Measurements from ENCODE around the gene GRK5.

GRK5 gene

DNA sequence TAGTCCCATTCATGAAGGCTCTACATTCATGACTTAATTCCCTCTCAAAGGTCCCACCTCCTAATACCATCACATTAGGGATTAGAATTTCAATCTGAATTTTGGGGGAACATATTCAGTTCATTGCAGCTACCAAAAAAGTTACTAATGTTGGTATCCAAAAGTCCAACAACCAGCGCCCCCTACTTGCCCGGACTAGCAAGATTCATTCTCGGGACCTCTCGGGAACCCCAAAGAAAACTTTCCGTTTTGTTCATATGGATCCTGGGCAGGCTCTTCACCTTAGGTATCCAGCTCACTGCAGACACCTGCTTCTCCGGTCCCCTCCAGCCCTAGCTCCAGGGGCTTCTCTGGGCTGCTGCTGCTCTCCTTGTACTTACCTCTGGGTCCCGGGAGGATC lies 8.9 kb upstream of the GRK5 start:
- DNase-seq (ENCODE audit: low read depth), result no peak

DNA sequence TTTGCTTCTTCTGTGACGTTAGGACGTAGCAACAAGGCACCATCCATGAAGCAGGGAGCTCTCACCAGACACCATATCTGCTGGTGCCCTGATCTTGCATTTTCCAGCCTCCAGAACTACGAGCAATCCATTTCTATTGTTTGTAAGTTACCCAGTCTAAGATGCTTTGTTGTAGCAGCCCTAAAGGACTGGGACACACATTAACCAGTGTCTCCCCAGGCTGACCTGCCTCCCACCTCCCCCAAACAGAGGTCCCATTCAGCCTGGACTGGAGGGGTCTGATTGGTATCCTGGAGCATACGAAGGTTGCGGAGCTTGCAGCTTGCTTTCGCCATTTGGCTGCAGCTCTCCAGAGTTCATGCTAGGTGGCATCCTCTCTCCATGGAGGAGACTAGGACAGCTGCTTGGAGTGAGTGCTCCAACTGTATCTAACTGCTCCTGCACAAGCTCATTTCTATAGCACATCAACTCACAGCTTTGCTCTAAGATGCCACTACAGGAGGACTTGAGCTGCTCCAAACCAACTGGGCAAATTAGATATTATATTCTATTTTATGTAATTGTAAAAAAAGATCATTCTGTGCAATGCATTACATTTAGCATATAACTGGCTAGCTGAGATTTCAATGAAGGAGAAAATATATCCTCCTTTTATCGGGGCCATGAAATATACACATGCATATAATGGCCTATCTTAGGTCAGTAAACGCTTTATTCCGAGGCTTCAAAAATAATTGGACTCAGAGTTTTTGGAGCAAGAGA lies 8.0 kb upstream of the GRK5 start:
- no peak for DNase-seq (ENCODE audit: low read depth)

DNA sequence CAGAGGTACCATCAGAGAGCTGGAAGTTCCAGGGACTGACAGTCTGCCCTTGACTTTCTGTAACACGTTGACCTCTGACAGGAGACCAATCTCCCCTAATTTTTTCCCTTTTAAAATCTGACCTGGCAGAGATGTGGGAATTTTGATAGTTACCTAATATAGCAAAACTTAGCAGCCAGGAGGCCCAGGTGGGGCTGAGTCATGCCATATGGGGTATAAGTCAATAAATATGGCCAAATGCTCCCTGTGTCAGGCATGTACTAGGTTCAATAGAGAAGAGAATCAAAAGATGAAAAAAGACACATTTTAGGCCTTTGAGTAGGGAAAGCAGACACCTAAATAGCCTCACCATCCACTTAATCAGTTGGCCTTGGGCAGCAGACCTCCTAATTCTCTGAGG lies 6.1 kb upstream of the GRK5 start:
- DNase-seq (ENCODE audit: low read depth), result no peak

DNA sequence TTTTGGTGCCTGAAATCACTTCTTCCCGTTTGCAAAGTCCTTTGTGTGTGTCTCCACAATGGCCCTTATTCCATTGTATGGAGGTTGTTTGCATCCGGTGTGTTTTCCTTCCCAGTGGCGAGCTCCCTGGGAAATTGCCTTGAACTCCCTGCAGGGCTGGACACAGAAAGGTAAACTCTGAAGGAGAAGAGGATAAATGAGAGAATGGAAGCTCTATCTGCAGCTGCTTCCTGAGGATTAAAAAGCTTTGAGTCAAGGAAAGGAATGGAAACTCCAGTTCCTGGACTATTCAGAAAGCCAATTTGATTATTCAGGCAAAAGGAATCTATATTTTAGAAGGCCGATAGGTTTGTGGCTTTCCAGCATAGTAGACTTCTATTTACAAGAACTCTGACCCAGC lies 4.4 kb upstream of the GRK5 start:
- DNase-seq (ENCODE audit: low read depth), result no peak

DNA sequence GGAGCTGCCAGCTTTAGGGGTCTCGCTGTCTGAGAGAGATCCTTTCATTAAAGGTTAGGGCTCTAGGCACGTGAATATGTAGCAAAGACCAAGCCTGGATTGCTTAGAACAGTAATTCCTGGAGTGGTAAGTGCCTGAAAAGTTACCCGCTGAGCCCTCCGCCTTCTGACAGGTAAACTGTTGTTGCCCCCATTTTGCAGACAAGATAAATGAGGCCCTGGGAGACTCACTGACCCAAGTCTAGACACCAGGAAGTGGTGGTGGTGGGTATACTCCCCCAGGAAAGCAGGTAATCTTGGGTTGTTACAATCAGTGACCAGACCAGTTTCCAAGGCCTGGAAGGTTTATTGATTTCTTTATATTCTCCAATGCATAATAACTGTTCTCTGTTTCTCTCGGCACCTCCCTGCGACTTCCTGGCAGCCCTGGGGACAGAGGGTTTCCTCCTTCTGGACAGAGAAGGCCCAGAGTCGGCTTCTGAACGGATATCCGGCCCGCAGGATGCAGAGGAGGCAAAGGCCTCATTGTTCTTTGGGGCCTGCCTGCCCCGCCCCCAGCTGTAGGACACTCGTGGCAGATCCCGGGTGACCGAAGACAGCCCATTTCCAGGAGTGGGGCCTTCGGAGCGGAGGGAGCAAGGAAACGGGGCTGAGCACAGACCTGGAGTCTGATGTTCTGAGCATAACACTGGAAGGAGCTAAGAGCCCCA lies 1.3 kb upstream of the GRK5 start:
- DNase-seq (ENCODE audit: low read depth), result peak; percentile 19

DNA sequence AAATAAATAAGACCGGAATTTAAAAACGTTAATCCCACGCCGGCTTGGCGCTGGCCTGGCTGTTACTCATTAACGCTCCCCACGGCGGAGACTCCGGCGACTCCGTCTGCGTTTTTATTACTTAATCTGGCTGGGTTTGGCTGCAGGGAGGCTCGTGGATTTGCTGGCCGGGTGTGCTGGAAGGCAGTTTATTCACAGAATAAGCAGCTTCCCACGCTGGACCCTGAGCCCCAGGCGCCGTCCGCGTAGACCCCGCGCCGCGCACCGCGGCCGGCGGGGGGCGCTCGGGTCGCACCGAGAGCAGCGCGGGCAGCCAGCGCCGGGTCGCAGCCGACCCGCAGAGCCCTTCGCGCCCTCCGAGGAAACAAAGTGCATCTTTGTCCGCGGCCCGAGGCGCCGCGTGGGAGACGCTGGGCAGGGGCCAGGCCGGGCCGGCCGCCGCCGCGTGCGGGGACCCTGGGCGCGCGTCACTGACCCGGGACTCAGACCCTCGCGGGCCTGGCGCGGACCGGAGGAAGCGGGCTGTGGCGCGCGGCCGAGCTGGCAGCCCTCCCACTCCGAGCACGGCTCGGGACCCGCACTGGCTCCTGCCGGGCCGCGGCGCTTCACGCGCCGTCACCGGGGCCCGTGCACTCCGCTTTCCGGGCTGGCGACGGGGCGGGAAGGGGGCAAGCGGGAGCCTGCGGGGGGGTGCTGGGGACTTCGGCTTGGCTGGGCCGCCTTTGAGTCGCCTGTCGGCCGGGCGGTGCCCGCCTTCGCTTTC lies 587 bp upstream of the GRK5 start:
- peak; percentile 58 for DNase-seq (ENCODE audit: low read depth)

DNA sequence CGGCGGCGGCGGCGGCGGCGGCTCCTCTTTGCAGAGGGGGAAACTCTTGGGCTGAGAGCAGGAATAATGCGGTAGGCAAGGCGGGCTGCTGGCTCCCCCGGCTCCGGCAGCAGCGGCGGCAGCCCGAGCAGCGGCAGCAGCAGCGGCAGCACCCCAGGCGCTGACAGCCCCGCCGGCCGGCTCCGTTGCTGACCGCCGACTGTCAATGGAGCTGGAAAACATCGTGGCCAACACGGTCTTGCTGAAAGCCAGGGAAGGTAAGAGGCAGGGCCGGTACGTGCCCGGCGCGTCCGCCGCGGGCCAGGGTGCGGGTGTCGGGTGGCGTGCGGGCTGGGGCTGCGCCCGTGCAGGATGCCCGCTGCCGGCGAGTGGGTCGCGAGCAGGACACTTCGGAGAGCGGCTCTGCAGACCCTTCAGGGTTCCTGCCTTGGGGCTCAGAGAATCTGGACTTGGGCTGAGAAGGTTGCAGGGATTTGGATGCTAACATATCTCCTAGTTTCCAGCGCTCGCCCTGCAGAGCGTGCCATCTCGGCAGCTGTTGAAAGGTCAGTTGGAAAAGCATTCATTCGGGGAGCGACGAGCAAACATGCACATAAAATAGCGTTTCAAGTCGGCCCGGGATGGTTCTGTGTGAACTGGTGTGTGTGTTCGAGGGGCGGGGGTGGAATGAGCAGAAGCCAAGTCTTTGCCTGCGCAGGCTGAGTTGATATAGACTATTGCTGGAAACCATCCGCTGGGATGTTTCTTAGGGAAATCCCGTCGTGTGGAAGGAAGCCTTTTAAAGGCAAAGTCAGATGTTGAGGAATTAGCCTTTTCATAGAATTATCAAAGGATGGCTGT lies 562 bp downstream of the GRK5 start:
- DNase-seq (ENCODE audit: low read depth), result no peak

DNA sequence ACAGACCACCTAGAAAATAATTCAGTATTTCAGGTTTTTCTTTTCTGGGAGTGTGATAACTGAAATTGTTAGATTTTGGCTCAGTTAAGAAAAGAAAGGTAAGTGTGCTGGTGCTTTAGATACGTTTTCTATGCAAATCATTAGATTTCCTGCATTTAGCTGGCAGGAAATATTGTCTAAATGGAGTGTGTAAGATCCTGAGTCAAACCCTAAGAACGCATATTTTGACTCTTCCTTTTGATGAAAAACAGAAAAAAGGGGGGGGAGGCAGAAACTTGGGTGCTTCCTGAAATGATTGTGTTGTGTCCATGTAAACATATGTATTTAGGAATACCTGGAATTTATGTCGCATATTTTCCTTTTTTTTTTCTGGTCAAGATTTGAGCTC lies 1.2 kb downstream of the GRK5 start:
- DNase-seq (ENCODE audit: low read depth), result no peak

DNA sequence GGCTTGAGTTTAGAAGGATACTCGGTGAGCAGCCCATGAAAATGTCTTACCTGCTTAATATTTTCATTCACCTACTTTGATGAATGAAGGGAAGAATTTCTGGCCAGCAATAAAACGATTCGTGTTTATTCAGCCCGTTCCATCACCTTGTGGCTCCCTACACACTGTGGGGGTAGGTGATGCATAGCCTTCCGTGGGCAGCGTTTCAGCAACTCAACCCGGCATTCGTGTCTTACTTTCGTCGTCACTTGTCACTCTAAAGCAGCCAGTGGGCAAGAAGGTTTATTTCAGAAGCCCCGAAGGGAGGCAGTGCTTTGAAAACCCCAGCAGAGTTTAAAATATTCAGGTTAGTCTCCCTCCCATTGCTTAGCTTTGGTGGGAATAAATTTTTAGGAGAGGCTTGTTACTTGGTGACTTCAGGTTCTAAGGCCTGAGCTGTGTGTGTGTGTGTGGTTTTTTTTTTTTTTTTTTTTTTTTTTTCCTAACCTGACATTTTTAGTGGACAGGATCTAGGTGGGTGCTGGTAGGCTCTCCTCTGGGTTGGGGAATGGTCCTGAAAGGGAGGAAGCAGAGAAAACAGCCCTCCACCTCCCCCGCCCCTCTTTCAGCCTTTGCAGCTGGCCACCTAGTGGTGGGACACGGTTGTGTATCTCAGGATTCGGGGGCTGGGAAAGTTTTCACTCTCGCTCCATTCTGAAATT lies 1.8 kb downstream of the GRK5 start:
- peak; percentile 41 for DNase-seq (ENCODE audit: low read depth)

DNA sequence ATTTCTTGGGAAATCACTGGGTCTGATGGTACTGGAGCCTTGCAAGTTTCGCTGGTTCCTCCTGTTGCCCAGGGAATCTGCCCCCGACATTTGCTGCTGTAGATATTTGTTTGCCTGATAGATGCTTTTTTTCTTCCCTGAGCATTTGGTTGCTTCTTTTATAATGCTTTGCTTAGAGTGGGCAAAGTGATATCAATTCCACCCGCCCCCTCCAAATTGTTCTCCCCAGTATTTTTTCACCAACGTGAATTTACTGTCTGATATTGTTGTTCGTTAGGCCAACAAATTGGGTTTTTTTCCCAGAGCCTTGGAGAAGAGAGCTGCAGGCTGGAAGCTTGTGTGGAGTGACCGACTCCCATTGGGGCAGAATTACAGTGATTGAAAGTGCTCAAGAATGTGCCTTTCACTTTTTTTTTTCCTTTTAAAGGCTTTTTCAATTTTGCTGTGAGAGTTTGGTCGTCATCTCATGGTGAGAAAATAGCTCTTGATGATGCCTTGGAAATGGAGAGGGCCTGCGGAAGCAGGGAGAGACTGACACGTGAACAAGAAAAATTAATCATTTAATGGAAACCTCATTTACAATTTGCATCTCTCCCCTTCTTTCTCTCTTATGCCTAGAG lies 2.5 kb downstream of the GRK5 start:
- DNase-seq (ENCODE audit: low read depth), result no peak

DNA sequence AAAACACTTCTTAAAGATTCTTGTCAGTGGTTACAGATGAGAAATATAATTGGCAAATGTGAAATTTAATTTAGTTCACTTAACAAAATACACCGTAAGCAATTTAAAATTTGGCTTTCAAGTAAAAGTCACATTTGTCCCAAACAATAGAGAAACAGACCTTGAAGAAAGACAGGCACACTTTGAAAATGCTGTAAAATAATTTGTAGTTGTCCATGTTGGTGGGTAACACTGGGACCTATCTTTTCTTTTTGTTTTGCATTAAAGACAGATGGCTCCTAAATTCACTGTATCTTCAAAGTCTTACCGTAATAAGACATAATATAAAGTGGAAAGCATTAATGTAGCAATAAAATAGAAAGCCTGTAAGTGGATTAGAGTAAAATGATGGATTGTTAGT lies 3.3 kb downstream of the GRK5 start:
- no peak for DNase-seq (ENCODE audit: low read depth)

DNA sequence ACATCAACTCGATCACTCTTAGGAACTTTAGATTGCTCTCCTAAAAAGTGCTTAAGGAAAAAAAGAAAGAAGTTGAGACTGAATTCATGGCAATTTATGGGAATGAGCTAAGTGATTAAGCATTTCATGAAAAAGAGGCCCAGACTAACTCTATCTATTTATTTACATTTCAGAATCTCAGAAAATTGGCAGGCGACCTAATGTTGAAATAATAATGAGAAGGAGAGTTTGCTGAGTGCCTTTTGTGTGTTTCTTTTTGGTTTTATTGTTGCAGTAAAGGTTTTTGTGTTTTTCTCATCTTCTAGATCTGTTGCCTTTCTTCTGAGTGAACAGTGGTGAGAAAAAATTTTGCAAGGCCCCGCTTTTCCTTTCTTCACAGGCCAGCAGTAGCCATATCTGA lies 3.8 kb downstream of the GRK5 start:
- no peak for DNase-seq (ENCODE audit: low read depth)

DNA sequence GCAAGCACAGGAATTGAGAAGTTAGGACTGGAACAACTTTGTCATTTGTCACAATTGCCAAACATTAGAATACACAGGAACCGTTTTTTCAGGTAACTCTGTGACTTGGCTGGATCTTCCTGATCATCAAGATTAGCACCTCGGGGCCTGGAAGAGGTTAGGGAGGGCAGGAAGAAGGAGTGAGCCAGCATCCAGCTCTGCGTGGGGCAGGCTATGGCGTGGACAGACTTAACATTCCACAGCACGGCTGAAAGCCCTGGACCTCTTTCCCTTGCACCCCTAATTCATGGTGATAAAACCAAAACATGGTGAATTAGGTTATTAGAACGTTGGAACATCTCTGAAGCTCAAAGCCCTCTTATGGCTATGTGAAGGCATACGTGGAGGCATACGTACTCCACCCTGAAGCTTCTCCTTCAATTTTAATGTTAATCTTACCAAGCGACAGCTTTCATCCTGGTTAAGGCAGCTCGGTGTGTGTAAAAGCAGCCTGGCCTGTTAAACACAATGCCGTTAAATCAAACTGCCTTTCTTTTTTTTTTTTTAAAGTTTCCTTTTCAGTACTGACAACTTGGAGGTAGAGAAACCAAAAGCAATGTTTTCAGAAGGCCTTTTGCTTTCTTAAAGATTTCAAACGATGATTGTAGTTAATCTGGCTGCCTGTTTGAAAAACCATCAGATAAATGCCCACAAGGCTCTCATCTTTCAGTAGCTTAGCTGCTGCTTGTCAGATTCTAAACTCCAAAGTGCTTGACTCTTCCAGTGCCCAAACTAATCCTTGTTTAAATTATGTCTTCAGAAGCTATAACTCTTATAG lies 4.5 kb downstream of the GRK5 start:
- no peak for DNase-seq (ENCODE audit: low read depth)

DNA sequence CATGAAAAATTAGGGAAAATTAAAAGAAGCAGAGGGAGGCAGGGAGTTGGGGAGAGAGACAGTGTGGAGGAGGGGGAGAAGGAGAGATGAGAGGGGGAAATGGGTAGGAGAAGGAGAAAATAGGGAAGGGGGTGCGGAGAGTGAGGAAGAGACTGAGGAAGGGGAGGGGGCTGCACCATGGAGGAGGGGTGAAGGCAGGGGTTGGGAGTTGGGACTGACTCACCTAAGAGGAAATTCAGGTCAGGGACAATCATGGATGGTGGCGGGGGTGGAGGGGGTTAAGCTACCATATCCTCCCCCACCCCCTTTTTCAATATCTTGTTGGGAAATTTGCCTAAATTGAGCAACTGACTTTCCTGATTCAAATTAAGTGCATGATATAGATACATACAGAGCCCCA lies 8.0 kb downstream of the GRK5 start:
- DNase-seq (ENCODE audit: low read depth), result no peak

DNA sequence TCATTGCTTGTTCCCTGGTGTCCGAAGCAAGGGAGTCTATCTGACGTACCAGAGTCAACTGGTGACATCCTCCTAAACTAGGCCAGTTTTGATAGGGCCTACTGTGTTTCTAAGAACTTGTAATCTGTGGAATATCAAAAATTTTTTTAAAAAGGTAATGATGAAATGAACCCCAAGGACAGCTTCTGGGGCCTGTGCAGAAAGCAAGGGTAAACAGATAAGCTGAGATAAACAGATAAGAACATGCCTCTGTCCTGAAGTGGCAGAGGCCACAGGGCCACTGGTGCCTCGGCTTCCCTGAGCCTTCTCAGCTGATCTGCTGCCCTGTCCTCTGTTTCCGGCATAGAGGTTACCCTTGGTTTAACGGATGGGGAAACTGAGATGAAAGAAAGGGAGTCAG lies 8.8 kb downstream of the GRK5 start:
- no peak for DNase-seq (ENCODE audit: low read depth)

DNA sequence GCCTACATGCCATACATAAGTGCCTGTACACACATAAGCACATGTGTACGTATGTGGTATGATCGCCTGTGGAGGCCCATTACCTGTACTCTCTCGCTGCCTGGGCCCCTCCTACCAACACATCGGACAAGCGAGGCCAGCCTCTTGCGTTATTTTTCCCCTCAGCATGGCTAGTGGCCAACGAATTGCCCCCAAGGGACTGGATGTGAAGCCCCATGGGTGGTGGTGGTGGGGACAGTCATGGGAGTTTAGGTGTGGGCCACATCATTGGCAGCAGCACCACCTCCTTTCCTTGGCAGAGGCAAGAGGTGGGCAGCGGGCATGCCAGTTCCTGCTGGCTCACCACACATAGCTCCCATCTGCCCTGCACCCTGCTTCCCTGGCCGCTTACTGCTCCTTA lies 10.0 kb downstream of the GRK5 start:
- DNase-seq (ENCODE audit: low read depth), result no peak

DNA sequence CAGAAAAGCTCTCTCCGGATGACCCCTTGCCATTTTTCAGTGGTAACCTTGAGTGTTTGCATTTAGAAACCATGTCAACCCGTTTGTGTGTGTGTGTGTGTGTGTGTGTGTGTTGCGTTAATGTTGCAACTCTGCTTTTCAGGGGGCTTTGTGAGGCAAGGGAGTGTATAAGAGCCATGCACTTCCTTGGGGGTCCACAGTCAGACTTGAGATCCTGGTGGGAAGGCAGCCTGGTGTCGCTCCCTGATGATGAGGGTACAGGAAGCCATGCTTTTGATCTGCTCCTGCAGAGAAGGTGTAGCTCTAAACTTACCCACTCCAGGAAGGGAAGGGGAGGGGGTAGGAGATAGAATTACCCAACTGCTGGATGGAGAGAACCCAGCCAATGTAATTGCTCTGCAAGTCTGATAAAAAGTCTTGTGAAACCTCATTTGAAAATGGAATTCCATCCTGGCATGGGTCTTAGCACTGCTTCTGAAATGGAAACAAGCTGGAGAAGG lies 10.7 kb downstream of the GRK5 start:
- DNase-seq (ENCODE audit: low read depth), result no peak

DNA sequence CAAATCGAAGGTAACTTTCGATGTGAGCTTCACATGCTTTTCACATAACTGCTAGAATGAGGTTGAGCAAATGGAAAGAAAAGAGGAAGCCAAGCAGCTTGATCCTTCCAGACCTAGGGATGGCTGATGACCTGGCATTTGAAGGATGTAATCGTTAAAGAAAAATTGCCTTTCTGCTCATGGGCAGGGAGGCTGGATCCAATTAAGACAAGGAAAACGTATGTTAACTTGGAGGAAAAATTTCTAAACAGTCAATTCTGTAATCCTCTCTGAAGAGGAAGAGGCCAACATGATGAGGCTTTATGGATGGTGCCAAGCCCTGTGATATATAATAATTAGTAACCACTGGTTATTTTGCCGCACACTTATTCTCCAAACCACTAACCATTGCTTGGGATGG lies 12.5 kb downstream of the GRK5 start:
- DNase-seq (ENCODE audit: low read depth), result no peak

DNA sequence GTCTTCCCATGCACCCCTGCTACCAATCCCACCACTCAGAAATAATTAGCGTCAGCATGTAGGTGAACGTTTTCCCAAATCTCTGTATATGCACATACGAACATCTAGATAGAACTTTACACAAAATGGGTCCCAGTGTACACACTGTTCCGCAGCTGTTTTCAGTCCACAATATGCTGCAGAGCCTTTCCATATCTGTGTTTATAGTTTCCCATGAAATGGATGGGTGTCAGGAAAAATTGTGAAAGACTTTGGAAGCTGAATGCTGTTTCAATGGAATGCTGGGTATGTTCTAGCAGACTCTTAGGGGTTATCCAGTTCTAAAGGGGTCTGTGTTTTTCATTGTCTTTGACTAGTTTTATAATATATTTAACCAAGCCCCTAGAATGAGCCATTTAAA lies 13.8 kb downstream of the GRK5 start:
- no peak for DNase-seq (ENCODE audit: low read depth)

DNA sequence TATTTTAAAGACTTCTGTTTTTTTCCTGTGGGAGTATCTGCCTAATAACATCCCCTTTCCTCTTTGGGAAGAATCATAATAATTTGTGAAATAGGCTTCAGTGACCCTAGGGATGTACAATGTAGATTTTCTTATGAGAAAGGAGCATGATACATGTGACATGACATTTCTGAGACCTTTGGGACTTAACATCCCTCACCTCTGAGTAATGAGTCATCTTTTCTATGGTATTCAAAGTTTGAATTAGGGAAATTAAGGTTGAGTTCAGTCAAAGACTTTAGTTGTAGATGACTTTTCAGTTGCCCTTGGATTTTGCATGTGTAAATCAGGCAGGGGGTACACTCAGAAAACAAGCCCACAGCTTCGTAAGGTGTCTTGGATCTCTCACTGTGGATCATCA lies 14.3 kb downstream of the GRK5 start:
- no peak for DNase-seq (ENCODE audit: low read depth)
